Measurements from ENCODE around the gene IL13RA1. TPM values are rescaled to one million over a fixed set of nuclear protein-coding genes. Genes with fewer than 3 reads are reported as not detected.

IL13RA1 gene
- total RNA-seq, 1 donor from 2014 or later = 38.6 TPM

- no peak for DNase-seq (ENCODE audit: low read depth)
- Histone ChIP-seq H3K36me3 (ENCODE audit: control insufficient read depth, insufficient read depth, low read length) (no peaks in the 10 kb centered on the region), H3K4me3 (ENCODE audit: low read depth, low read length) (no peak overlapping the region), H3K27me3 (ENCODE audit: control insufficient read depth, insufficient read depth, low read length) (no peaks in the 10 kb centered on the region)
- no peak for TF ChIP-seq CTCF (IDR thresholded peaks at IDR 0.05; ENCODE audit: insufficient read depth, low read length, poor library complexity, severe bottlenecking)
Observed at GRCh38 chrX:118773782-118774181, 46.4 kb downstream of the IL13RA1 start.

GRCh38 chrX:118779581-118779980 is 52.2 kb downstream of the IL13RA1 start:
- no peak for TF ChIP-seq CTCF (IDR thresholded peaks at IDR 0.05; ENCODE audit: insufficient read depth, low read length, poor library complexity, severe bottlenecking)
- no peak overlapping the region for H3K4me3 ChIP-seq (ENCODE audit: low read depth, low read length)
- H3K27me3 ChIP-seq (ENCODE audit: control insufficient read depth, insufficient read depth, low read length) = no peaks in the 10 kb centered on the region
- no peaks in the 10 kb centered on the region for H3K36me3 ChIP-seq (ENCODE audit: control insufficient read depth, insufficient read depth, low read length)
- DNase-seq (ENCODE audit: low read depth) = no peak

- H3K36me3 ChIP-seq (ENCODE audit: control insufficient read depth, insufficient read depth, low read length) = no peaks in the 10 kb centered on the region
- no peak for TF ChIP-seq CTCF (IDR thresholded peaks at IDR 0.05; ENCODE audit: insufficient read depth, low read length, poor library complexity, severe bottlenecking)
- H3K4me3 ChIP-seq (ENCODE audit: low read depth, low read length) = no peak overlapping the region
- H3K27me3 ChIP-seq (ENCODE audit: control insufficient read depth, insufficient read depth, low read length) = no peaks in the 10 kb centered on the region
- no peak for DNase-seq (ENCODE audit: low read depth)
Observed at GRCh38 chrX:118780509-118780908, 53.1 kb downstream of the IL13RA1 start.

- DNase-seq (ENCODE audit: low read depth) = no peak
- H3K36me3 ChIP-seq (ENCODE audit: control insufficient read depth, insufficient read depth, low read length) = no peaks in the 10 kb centered on the region
- TF ChIP-seq CTCF (IDR thresholded peaks at IDR 0.05; ENCODE audit: insufficient read depth, low read length, poor library complexity, severe bottlenecking) = no peak
- H3K4me3 ChIP-seq (ENCODE audit: low read depth, low read length) = no peak overlapping the region
- no peaks in the 10 kb centered on the region for H3K27me3 ChIP-seq (ENCODE audit: control insufficient read depth, insufficient read depth, low read length)
Observed at GRCh38 chrX:118780911-118781310, 53.5 kb downstream of the IL13RA1 start.

- no peak for TF ChIP-seq CTCF (IDR thresholded peaks at IDR 0.05; ENCODE audit: insufficient read depth, low read length, poor library complexity, severe bottlenecking)
- H3K4me3 ChIP-seq (ENCODE audit: low read depth, low read length) = no peak overlapping the region
- no peak for DNase-seq (ENCODE audit: low read depth)
- no peaks in the 10 kb centered on the region for H3K36me3 ChIP-seq (ENCODE audit: control insufficient read depth, insufficient read depth, low read length)
- H3K27me3 ChIP-seq (ENCODE audit: control insufficient read depth, insufficient read depth, low read length) = no peaks in the 10 kb centered on the region
Observed at GRCh38 chrX:118795528-118796280, 68.3 kb downstream of the IL13RA1 start.

- no peak for DNase-seq (ENCODE audit: low read depth)
- no peak for TF ChIP-seq CTCF (IDR thresholded peaks at IDR 0.05; ENCODE audit: insufficient read depth, low read length, poor library complexity, severe bottlenecking)
- Histone ChIP-seq H3K36me3 (ENCODE audit: control insufficient read depth, insufficient read depth, low read length) (no peaks in the 10 kb centered on the region), H3K4me3 (ENCODE audit: low read depth, low read length) (no peak overlapping the region), H3K27me3 (ENCODE audit: control insufficient read depth, insufficient read depth, low read length) (no peaks in the 10 kb centered on the region)
Observed at GRCh38 chrX:118802857-118803256, 75.5 kb downstream of the IL13RA1 start.

All from kidney epithelial cell (primary cell).